AG09309 (cell line): Measurements from ENCODE around the gene PAX8.

Experiments used
- DNase-seq: peaks from one replicate; pipeline ENCODE4 v3.0.0-alpha.2; 2010; ENCODE audit warnings: low read depth
- H3K4me3 ChIP-seq: 2 replicates; pipeline ENCODE4 v1.5.1; 2011; ENCODE audit warnings: mild to moderate bottlenecking, low read depth, low read length, moderate library complexity; ENCODE audit not compliant: control insufficient read depth
- CTCF ChIP-seq: IDR thresholded peaks from 2 replicates; pipeline ENCODE4 v1.5.1; 2011; ENCODE audit warnings: mild to moderate bottlenecking, low read depth, low read length, inconsistent platforms; ENCODE audit not compliant: insufficient read depth, control insufficient read depth; ENCODE audit errors: missing control alignments

Gene PAX8

GRCh38 chr2:113203901-113204519 lies 74.7 kb downstream of the PAX8 start:
- TF ChIP-seq CTCF = peak; percentile 94
- DNase-seq = no peak
- H3K4me3 ChIP-seq = no peak overlapping the region

- no peak for DNase-seq
- TF ChIP-seq CTCF = no peak
- no peak overlapping the region for H3K4me3 ChIP-seq
These were observed 75.5 kb downstream of the PAX8 start for GRCh38 chr2:113203217-113203530.

- no peak for TF ChIP-seq CTCF
- no peak overlapping the region for H3K4me3 ChIP-seq
- DNase-seq = no peak
These were observed 76.2 kb downstream of the PAX8 start for GRCh38 chr2:113202305-113203216.

GRCh38 chr2:113201496-113202304 lies 77.0 kb downstream of the PAX8 start:
- no peak for TF ChIP-seq CTCF
- no peak overlapping the region for H3K4me3 ChIP-seq
- no peak for DNase-seq

- no peak for TF ChIP-seq CTCF
- no peak for DNase-seq
- no peak overlapping the region for H3K4me3 ChIP-seq
These were observed 77.8 kb downstream of the PAX8 start for GRCh38 chr2:113200736-113201490.

GRCh38 chr2:113200236-113200635 lies 78.5 kb downstream of the PAX8 start:
- TF ChIP-seq CTCF = peak; percentile 18
- H3K4me3 ChIP-seq = no peak overlapping the region
- no peak for DNase-seq
